ENCODE data around the gene COMTD1. TPM values are rescaled to one million over a fixed set of nuclear protein-coding genes. Genes with fewer than 3 reads are reported as not detected.

The COMTD1 gene
- total and polyA plus RNA-seq, 2 of the 8 experiments (the other 6 are each of a cell fraction or from before 2014, with no cell fraction given): 31.9 to 42.4 TPM

GRCh38 chr10:75254739-75255138 lies 19.0 kb upstream of the COMTD1 start:
- Histone ChIP-seq H3K9ac (replicated peaks in 1 of 4; ENCODE audit: extremely low read depth in 1 of 4, low read depth in 3 of 4, low read length in 3 of 4) (no peak overlapping the region), H2BK5ac (ENCODE audit: low read depth, low read length) (no peak overlapping the region), H2AFZ (ENCODE audit: low read length) (no peak overlapping the region), H3K36me3 (ENCODE audit: control insufficient read depth in 2 of 4, insufficient read depth in 4 of 4, low read length in 3 of 4) (no peaks in the 10 kb centered on the region), H3K18ac (ENCODE audit: extremely low read depth, low read length) (no peak overlapping the region), H2BK120ac (replicated peaks; ENCODE audit: low read depth, low read length) (no peak overlapping the region), H4K5ac (ENCODE audit: insufficient read length, low read depth, low read length) (no peak overlapping the region), H3K4me2 (ENCODE audit: insufficient read depth in 1 of 2, low read depth in 2 of 2, low read length in 2 of 2) (no peak overlapping the region), H3K23me2 (ENCODE audit: low read depth, low read length) (no peaks in the 10 kb centered on the region), H3K27me3 (replicated peaks in 1 of 4; ENCODE audit: control insufficient read depth in 3 of 4, extremely low read depth in 1 of 4, insufficient read depth in 3 of 4, low read length in 3 of 4) (no peaks in the 10 kb centered on the region), H3K79me2 (ENCODE audit: control insufficient read depth in 1 of 2, insufficient read depth in 2 of 2, low read length in 2 of 2) (no peaks in the 10 kb centered on the region), H3K56ac (replicated peaks; ENCODE audit: insufficient read length, low read depth, low read length) (no peak overlapping the region), H4K20me1 (replicated peaks in 1 of 2; ENCODE audit: control insufficient read depth in 1 of 2, insufficient read depth in 2 of 2, low read length in 2 of 2) (no peaks in the 10 kb centered on the region), H2AK5ac (ENCODE audit: low read depth, low read length) (no peak overlapping the region), H2BK20ac (ENCODE audit: low read length) (no peak overlapping the region), H2BK15ac (ENCODE audit: low read length) (no peak overlapping the region), H4K91ac (replicated peaks; ENCODE audit: insufficient read length, low read length) (no peak overlapping the region), H3K4ac (replicated peaks; ENCODE audit: insufficient read length, low read depth, low read length) (no peak overlapping the region), H3K79me1 (ENCODE audit: low read depth, low read length) (no peaks in the 10 kb centered on the region), H3K4me3 (ENCODE audit: extremely low read depth in 1 of 4, insufficient read depth in 2 of 4, low read depth in 3 of 4, low read length in 4 of 4) (no peak overlapping the region), H2BK12ac (ENCODE audit: low read depth, low read length) (no peak overlapping the region), H3K4me1 (replicated peaks in 1 of 4; ENCODE audit: control insufficient read depth in 3 of 4, insufficient read depth in 4 of 4, low read length in 3 of 4) (no peaks in the 10 kb centered on the region), H3K14ac (ENCODE audit: insufficient read length) (no peak overlapping the region), H4K8ac (ENCODE audit: extremely low read depth, insufficient read depth, low read length) (no peak overlapping the region), H3K23ac (ENCODE audit: insufficient read length) (no peak overlapping the region), H3K9me3 (ENCODE audit: insufficient read depth in 2 of 2, low read depth in 1 of 2, low read length in 1 of 2) (peaks cover 12 to 17% of the 10 kb centered on the region in 2 experiments), H3K27ac (ENCODE audit: low read depth, low read length) (no peak overlapping the region)
- FAIRE-seq: no peak
- ChIA-PET POLR2A (ENCODE audit: partially characterized antibody) (interaction anchor here (0.7 kb wide), 1 partner anchor 18 kb away, joined by 3 read pairs; no protein-coding TSS in a partner anchor), CTCF (ENCODE audit: partially characterized antibody) (no interaction called here)
- TF ChIP-seq TEAD4 (IDR thresholded peaks at IDR 0.05; ENCODE audit: low read depth, low read length) (no peak), YY1 (IDR thresholded peaks at IDR 0.05; ENCODE audit: low read depth, low read length) (no peak), RFX5 (IDR thresholded peaks at IDR 0.05; ENCODE audit: borderline replicate concordance, low read depth, low read length) (no peak), KDM5A (IDR thresholded peaks at IDR 0.05; ENCODE audit: low read length) (no peak)
- WGBS, 2 experiments (ENCODE audit: extremely low coverage in 1 of 2, insufficient coverage in 1 of 2, insufficient read length in 1 of 2, insufficient replicate concordance in 2 of 2, low coverage in 1 of 2, low lambda C conversion rate in 2 of 2, missing lambda C conversion rate in 1 of 2): 94% methylated on average over 2 of the region's 2 CpGs; no CpG with 5 or more reads in 1 of the 2 experiments
- DNase-seq (ENCODE audit: low read depth in 1 of 2, low spot score in 2 of 2): no peak
